Measurements from ENCODE around the gene ZSWIM1.
"Not testable (repeated sequence)": the region's sequence is repeated elsewhere in the genome, so short reads cannot be mapped to it uniquely, and the experiment has no call there.

DNA sequence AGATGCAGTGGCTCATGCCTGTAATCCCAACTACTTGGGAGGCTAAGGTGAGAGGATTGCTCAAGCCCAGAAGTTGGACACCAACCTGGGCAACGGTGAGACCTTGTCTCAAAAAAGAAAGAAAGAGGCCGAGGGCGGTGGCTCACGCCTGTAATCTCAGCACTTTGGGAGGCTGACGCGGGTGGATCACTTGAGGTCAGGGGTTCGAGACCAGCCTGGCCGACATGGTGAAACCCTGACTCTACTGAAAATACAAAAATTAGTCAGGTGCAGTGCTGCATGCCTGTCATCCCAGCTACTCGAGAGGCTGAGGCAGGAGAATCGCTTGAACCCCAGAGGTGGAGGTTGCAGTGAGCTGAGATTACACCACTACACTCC is 6.9 kb upstream of the ZSWIM1 start:
- TF ChIP-seq ZNF468 (CRISPR knock-in tag; IDR thresholded peaks at IDR 0.05); CTCF (CRISPR knock-in tag; IDR thresholded peaks at IDR 0.05); ZKSCAN1 (IDR thresholded peaks at IDR 0.05; ENCODE audit: low read length); SP1 (IDR thresholded peaks at IDR 0.05); SP1 (CRISPR knock-in tag; IDR thresholded peaks at IDR 0.05); NR2F2 (IDR thresholded peaks at IDR 0.05; ENCODE audit: borderline replicate concordance, low read depth): not testable (repeated sequence)
- TF ChIP-seq, protein P1, sequence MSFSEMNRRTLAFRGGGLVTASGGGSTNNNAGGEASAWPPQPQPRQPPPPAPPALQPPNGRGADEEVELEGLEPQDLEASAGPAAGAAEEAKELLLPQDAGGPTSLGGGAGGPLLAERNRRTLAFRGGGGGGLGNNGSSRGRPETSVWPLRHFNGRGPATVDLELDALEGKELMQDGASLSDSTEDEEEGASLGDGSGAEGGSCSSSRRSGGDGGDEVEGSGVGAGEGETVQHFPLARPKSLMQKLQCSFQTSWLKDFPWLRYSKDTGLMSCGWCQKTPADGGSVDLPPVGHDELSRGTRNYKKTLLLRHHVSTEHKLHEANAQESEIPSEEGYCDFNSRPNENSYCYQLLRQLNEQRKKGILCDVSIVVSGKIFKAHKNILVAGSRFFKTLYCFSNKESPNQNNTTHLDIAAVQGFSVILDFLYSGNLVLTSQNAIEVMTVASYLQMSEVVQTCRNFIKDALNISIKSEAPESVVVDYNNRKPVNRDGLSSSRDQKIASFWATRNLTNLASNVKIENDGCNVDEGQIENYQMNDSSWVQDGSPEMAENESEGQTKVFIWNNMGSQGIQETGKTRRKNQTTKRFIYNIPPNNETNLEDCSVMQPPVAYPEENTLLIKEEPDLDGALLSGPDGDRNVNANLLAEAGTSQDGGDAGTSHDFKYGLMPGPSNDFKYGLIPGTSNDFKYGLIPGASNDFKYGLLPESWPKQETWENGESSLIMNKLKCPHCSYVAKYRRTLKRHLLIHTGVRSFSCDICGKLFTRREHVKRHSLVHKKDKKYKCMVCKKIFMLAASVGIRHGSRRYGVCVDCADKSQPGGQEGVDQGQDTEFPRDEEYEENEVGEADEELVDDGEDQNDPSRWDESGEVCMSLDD (CRISPR knock-in tag; IDR thresholded peaks at IDR 0.05; ENCODE audit: borderline replicate concordance), result not testable (repeated sequence)
